Subcutaneous abdominal adipose tissue (tissue), 5 donors: Measurements from ENCODE around the gene NMNAT2.

Experiments used
- H3K27ac ChIP-seq: one replicate; pipeline ENCODE4 v1.7.0; 2013; ENCODE audit warnings: low read depth, mild to moderate bottlenecking, inconsistent platforms, low read length, moderate library complexity
- H3K27me3 ChIP-seq, 5 donors: one replicate each; pipeline ENCODE4 v1.7.0; 2013; ENCODE audit warnings: low read length in 5 of 5, inconsistent platforms in 1 of 5; ENCODE audit not compliant: control insufficient read depth in 5 of 5, insufficient read depth in 4 of 5
- H3K36me3 ChIP-seq, 5 donors: one replicate each; pipeline ENCODE4 v1.7.0; 2013; ENCODE audit warnings: low read length in 5 of 5; ENCODE audit not compliant: control insufficient read depth in 5 of 5, insufficient read depth in 5 of 5
- H3K4me1 ChIP-seq, 5 donors: one replicate each; pipeline ENCODE4 v1.7.0; 2013; ENCODE audit warnings: low read length in 5 of 5, mild to moderate bottlenecking in 3 of 5, moderate library complexity in 1 of 5; ENCODE audit not compliant: control insufficient read depth in 5 of 5, insufficient read depth in 5 of 5
- H3K4me3 ChIP-seq, 5 donors: one replicate each; pipeline ENCODE4 v1.7.0; 2013; ENCODE audit warnings: low read length in 5 of 5, low read depth in 1 of 5
- H3K9ac ChIP-seq, 5 donors: one replicate each; pipeline ENCODE4 v1.7.0; 2013; ENCODE audit warnings: low read length in 5 of 5, mild to moderate bottlenecking in 4 of 5, moderate library complexity in 3 of 5
- H3K9me3 ChIP-seq, 5 donors: one replicate each; pipeline ENCODE4 v1.7.0; 2013; ENCODE audit warnings: low read length in 5 of 5; ENCODE audit not compliant: control insufficient read depth in 5 of 5
- donor health status: healthy.
- donor health status: healthy.
- donor health status: healthy.
- donor health status: healthy.
- donor health status: healthy.

The NMNAT2 gene

DNA sequence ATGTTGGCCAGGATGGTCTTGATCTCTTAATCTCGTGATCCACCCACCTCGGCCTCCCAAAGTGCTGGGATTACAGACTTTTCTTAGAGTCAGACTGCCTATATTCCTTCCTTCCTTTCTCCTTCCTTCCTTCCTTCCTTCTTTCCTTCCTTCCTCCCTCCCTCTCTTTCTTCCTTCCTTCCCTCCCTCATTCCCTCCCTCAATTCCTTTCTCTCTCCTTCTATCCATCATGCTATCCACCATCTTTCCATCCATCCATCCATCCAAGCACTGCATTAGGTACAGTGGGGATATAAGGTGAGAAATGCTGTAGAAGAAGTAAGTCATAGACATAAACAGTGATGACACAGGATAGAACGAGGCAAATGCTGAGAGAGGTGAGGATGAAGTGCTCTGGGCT is 218.9 kb downstream of the NMNAT2 start:
- Histone ChIP-seq H3K36me3 (no peaks in the 10 kb centered on the region), H3K9me3 (no peaks in the 10 kb centered on the region), H3K27me3 (no peaks in the 10 kb centered on the region), H3K27ac (no peak overlapping the region), H3K4me3 (no peak overlapping the region), H3K9ac (no peak overlapping the region), H3K4me1 (peaks cover 0 to 6% (median 0%) of the 10 kb centered on the region in 5 donors)

DNA sequence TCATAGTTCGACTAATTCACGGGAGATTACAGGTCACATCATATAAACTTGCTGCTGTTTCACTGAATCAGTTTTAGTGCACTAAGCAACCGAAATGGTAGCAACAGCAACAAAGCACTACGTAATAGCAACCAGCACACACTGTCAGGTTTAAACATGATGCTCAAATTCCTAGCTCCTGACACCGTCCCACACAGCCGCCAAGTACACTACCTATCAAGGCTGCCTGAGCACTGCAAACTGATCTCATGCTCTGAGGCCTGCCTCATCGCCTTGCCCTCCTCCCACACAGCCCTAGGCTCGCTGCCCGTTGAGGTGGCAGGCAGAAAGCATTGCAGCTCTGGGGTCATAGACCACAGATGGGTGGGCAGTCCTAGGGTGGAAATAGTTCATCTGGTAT is 219.7 kb downstream of the NMNAT2 start:
- H3K9me3 ChIP-seq: no peaks in the 10 kb centered on the region
- H3K4me1 ChIP-seq: peaks cover 0 to 6% (median 0%) of the 10 kb centered on the region in 5 donors
- no peaks in the 10 kb centered on the region for H3K27me3 ChIP-seq
- H3K9ac ChIP-seq: no peak overlapping the region
- H3K27ac ChIP-seq: no peak overlapping the region
- no peak overlapping the region for H3K4me3 ChIP-seq
- H3K36me3 ChIP-seq: no peaks in the 10 kb centered on the region
